Chondrocyte (in vitro differentiated cells): ENCODE measurements around the gene TIMM21. TPM values are rescaled to one million over a fixed set of nuclear protein-coding genes. Genes with fewer than 3 reads are reported as not detected.

Source experiments
- DNase-seq: peaks from one replicate; pipeline ENCODE4 v3.0.0; 2021; ENCODE audit warnings: mixed read lengths, low spot score
- H3K27ac Mint-ChIP-seq: one replicate; pipeline ENCODE4 v1.8.0; 2021; ENCODE audit warnings: mild to moderate bottlenecking, moderate library complexity, mixed read lengths; ENCODE audit not compliant: unreplicated experiment
- H3K27me3 Mint-ChIP-seq: 2 replicates; pipeline ENCODE4 v1.8.0; 2021; ENCODE audit warnings: low read depth, mixed read lengths
- H3K36me3 Mint-ChIP-seq: 2 replicates; pipeline ENCODE4 v1.8.0; 2021; ENCODE audit warnings: low read depth, mixed read lengths
- H3K4me1 Mint-ChIP-seq: 2 replicates; pipeline ENCODE4 v1.8.0; 2021; ENCODE audit warnings: low read depth, mild to moderate bottlenecking, mixed read lengths
- H3K4me3 Mint-ChIP-seq: one replicate; pipeline ENCODE4 v1.8.0; 2021; ENCODE audit warnings: mild to moderate bottlenecking, moderate library complexity, mixed read lengths; ENCODE audit not compliant: unreplicated experiment
- H3K9me3 Mint-ChIP-seq: 2 replicates; pipeline ENCODE4 v1.8.0; 2021; ENCODE audit warnings: low read depth, mixed read lengths
- CTCF ChIP-seq: fragments of 200-600 bp; sonication (generic); IDR thresholded peaks from 2 replicates; pipeline ENCODE4 v1.5.0; 2021; ENCODE audit warnings: antibody characterized with exemption, mild to moderate bottlenecking, moderate library complexity
- total RNA-seq: library from RNA; stranded (reverse); gene quantifications from 3 replicates; pipeline ENCODE4 v1.2.1, GENCODE V29; 2021

The TIMM21 gene
- total RNA-seq, 1 donor from 2014 or later = 23.8 TPM

- H3K4me1 Mint-ChIP-seq = no peaks in the 10 kb centered on the region
- H3K27ac Mint-ChIP-seq = no peak overlapping the region
- no peak for DNase-seq
- no peak overlapping the region for H3K4me3 Mint-ChIP-seq
- peaks cover 9% of the 10 kb centered on the region for H3K27me3 Mint-ChIP-seq
- no peaks in the 10 kb centered on the region for H3K9me3 Mint-ChIP-seq
- H3K36me3 Mint-ChIP-seq = no peaks in the 10 kb centered on the region
- TF ChIP-seq CTCF = no peak
These were observed 55.5 kb downstream of the TIMM21 start for GRCh38 chr18:74203811-74204210.

- H3K9me3 Mint-ChIP-seq = no peaks in the 10 kb centered on the region
- DNase-seq = no peak
- H3K4me3 Mint-ChIP-seq = no peak overlapping the region
- TF ChIP-seq CTCF = no peak
- H3K36me3 Mint-ChIP-seq = no peaks in the 10 kb centered on the region
- no peak overlapping the region for H3K27ac Mint-ChIP-seq
- no peaks in the 10 kb centered on the region for H3K4me1 Mint-ChIP-seq
- H3K27me3 Mint-ChIP-seq = peaks cover 5% of the 10 kb centered on the region
These were observed 56.3 kb downstream of the TIMM21 start for GRCh38 chr18:74204526-74205152.

Other genes with a start within 250 kb of the TIMM21 start
- 0.57 to 0.95 TPM (median 0.92 TPM) in 3 replicates for gene FBXO15, start 689 bp upstream of the TIMM21 start, total RNA-seq
- 29.9 to 30.7 TPM (median 30.1 TPM) in 3 replicates for gene CYB5A, start 143.4 kb downstream of the TIMM21 start, total RNA-seq
- gene C18orf63, start 167.3 kb downstream of the TIMM21 start, total RNA-seq = not detected in 3 replicates